ENCODE results near the gene SHISAL1.

SHISAL1 gene

GRCh38 chr22:44341431-44342346 lies 28.9 kb upstream of the SHISAL1 start:
- FAIRE-seq, result no peak

- no peak for FAIRE-seq
These were observed 27.8 kb upstream of the SHISAL1 start for GRCh38 chr22:44340271-44341239.

GRCh38 chr22:44338906-44339305 lies 26.2 kb upstream of the SHISAL1 start:
- FAIRE-seq, result no peak

- no peak for FAIRE-seq
These were observed 25.5 kb upstream of the SHISAL1 start for GRCh38 chr22:44338177-44338810.

GRCh38 chr22:44337678-44338004 lies 24.9 kb upstream of the SHISAL1 start:
- no peak for FAIRE-seq

- FAIRE-seq, result no peak
These were observed 24.4 kb upstream of the SHISAL1 start for GRCh38 chr22:44336962-44337677.

GRCh38 chr22:44335903-44336803 lies 23.4 kb upstream of the SHISAL1 start:
- no peak for FAIRE-seq

GRCh38 chr22:44335066-44335839 lies 22.5 kb upstream of the SHISAL1 start:
- no peak for FAIRE-seq

GRCh38 chr22:44333847-44334635 lies 21.3 kb upstream of the SHISAL1 start:
- no peak for FAIRE-seq

GRCh38 chr22:44332946-44333345 lies 20.2 kb upstream of the SHISAL1 start:
- FAIRE-seq, result no peak

GRCh38 chr22:44331881-44332714 lies 19.3 kb upstream of the SHISAL1 start:
- no peak for FAIRE-seq

- FAIRE-seq, result no peak
These were observed 18.3 kb upstream of the SHISAL1 start for GRCh38 chr22:44330744-44331660.

GRCh38 chr22:44330188-44330743 lies 17.5 kb upstream of the SHISAL1 start:
- FAIRE-seq, result no peak

GRCh38 chr22:44329179-44329796 lies 16.5 kb upstream of the SHISAL1 start:
- no peak for FAIRE-seq

GRCh38 chr22:44328762-44329161 lies 16.0 kb upstream of the SHISAL1 start:
- no peak for FAIRE-seq

GRCh38 chr22:44328326-44328725 lies 15.6 kb upstream of the SHISAL1 start:
- no peak for FAIRE-seq

GRCh38 chr22:44326491-44326885 lies 13.7 kb upstream of the SHISAL1 start:
- FAIRE-seq, result no peak
